OCI-LY3 (cell line): ENCODE data around the gene CD59.

Experiments
- H2AFZ ChIP-seq: fragments of 200-600, 300-600 bp; shearing (Covaris generic); 2 replicates; pipeline ENCODE4 v1.6.0; 2014; ENCODE audit warnings: antibody characterized with exemption, low read depth, low read length
- H3K27ac ChIP-seq: fragments of 200-600, 300-600 bp; sonication (generic); 2 replicates; pipeline ENCODE4 v1.5.1; 2014; ENCODE audit warnings: mild to moderate bottlenecking, low read length, moderate library complexity, mixed read lengths
- H3K27me3 ChIP-seq: fragments of 200-600, 300-600 bp; sonication (generic); 2 replicates; pipeline ENCODE4 v1.6.1; 2014; ENCODE audit warnings: low read depth, low read length, mixed read lengths
- H3K36me3 ChIP-seq: fragments of 200-600, 300-600 bp; sonication (generic); replicated peaks from 2 replicates; pipeline ENCODE3; 2014; ENCODE audit warnings: low read depth, low read length, mixed read lengths
- H3K4me1 ChIP-seq: fragments of 300-600, 200-600 bp; sonication (generic); 2 replicates; pipeline ENCODE4 v1.6.1; 2014; ENCODE audit warnings: low read length, mixed read lengths
- H3K4me2 ChIP-seq: fragments of 200-600, 300-600 bp; sonication (generic); 2 replicates; pipeline ENCODE4 v1.6.1; 2014; ENCODE audit warnings: low read length, mixed read lengths
- H3K4me3 ChIP-seq: fragments of 300-600, 200-600 bp; sonication (generic); 2 replicates; pipeline ENCODE4 v1.5.1; 2014; ENCODE audit warnings: antibody characterized with exemption, mild to moderate bottlenecking, low read length, moderate library complexity
- H3K79me2 ChIP-seq: fragments of 300-600, 200-600 bp; shearing (Covaris generic); 2 replicates; pipeline ENCODE4 v1.6.1; 2014; ENCODE audit warnings: mild to moderate bottlenecking, low read length, mixed read lengths
- H3K9ac ChIP-seq: fragments of 300-600, 200-600 bp; shearing (Covaris generic); 2 replicates; pipeline ENCODE4 v1.6.0; 2014; ENCODE audit warnings: mild to moderate bottlenecking, low read length, moderate library complexity
- H3K9me3 ChIP-seq: fragments of 200-600, 300-600 bp; shearing (Covaris generic); 2 replicates; pipeline ENCODE4 v1.6.1; 2014; ENCODE audit warnings: low read length, mixed read lengths; ENCODE audit not compliant: insufficient read depth
- H4K20me1 ChIP-seq: fragments of 200-600, 300-600 bp; sonication (generic); 2 replicates; pipeline ENCODE4 v1.6.1; 2016; ENCODE audit warnings: low read length, mixed read lengths; ENCODE audit not compliant: insufficient read depth
- CTCF ChIP-seq: fragments of 200-600, 300-600 bp; sonication (generic); IDR thresholded peaks from 2 replicates; pipeline ENCODE4 v1.5.1; 2014; ENCODE audit warnings: antibody characterized with exemption, low read length, low read depth
- EZH2phosphoT487 ChIP-seq: fragments of 200-600 bp; shearing (Covaris generic); IDR thresholded peaks from 2 replicates; pipeline ENCODE4 v1.6.1; 2018; ENCODE audit warnings: antibody characterized with exemption, mixed run types, low read depth

CD59 gene

GRCh38 chr11:33694346-33695050 is 41.7 kb downstream of the CD59 start:
- Histone ChIP-seq H3K4me1 (peaks cover 20% of the 10 kb centered on the region), H4K20me1 (no peaks in the 10 kb centered on the region), H2AFZ (no peak overlapping the region), H3K79me2 (no peaks in the 10 kb centered on the region), H3K9me3 (no peaks in the 10 kb centered on the region), H3K4me2 (no peak overlapping the region), H3K27me3 (peaks cover 19% of the 10 kb centered on the region), H3K36me3 (no peaks in the 10 kb centered on the region), H3K4me3 (no peak overlapping the region), H3K27ac (no peak overlapping the region), H3K9ac (no peak overlapping the region)
- TF ChIP-seq EZH2phosphoT487 (no peak), CTCF (no peak)

- no peak overlapping the region for H3K27ac ChIP-seq
- peaks cover 9% of the 10 kb centered on the region for H3K27me3 ChIP-seq
- H3K4me3 ChIP-seq: no peak overlapping the region
- H3K4me1 ChIP-seq: peaks cover 20% of the 10 kb centered on the region
- no peaks in the 10 kb centered on the region for H4K20me1 ChIP-seq
- no peaks in the 10 kb centered on the region for H3K36me3 ChIP-seq
- no peak overlapping the region for H3K4me2 ChIP-seq
- H3K9me3 ChIP-seq: no peaks in the 10 kb centered on the region
- no peaks in the 10 kb centered on the region for H3K79me2 ChIP-seq
- TF ChIP-seq EZH2phosphoT487: no peak
- no peak for TF ChIP-seq CTCF
- no peak overlapping the region for H3K9ac ChIP-seq
- H2AFZ ChIP-seq: no peak overlapping the region
Measured at GRCh38 chr11:33692541-33692940, 43.7 kb downstream of the CD59 start.

- Histone ChIP-seq H3K27me3 (peaks cover 5% of the 10 kb centered on the region), H3K9me3 (no peaks in the 10 kb centered on the region), H3K36me3 (no peaks in the 10 kb centered on the region), H3K9ac (no peak overlapping the region), H3K4me1 (peaks cover 20% of the 10 kb centered on the region), H3K79me2 (no peaks in the 10 kb centered on the region), H3K4me2 (no peak overlapping the region), H3K27ac (no peak overlapping the region), H3K4me3 (no peak overlapping the region), H2AFZ (no peak overlapping the region), H4K20me1 (no peaks in the 10 kb centered on the region)
- no peak for TF ChIP-seq CTCF
- TF ChIP-seq EZH2phosphoT487: no peak
Measured at GRCh38 chr11:33692013-33692504, 44.2 kb downstream of the CD59 start.

GRCh38 chr11:33691066-33691864 is 45.0 kb downstream of the CD59 start:
- Histone ChIP-seq H3K4me3 (no peak overlapping the region), H3K36me3 (no peaks in the 10 kb centered on the region), H3K79me2 (no peaks in the 10 kb centered on the region), H3K9me3 (no peaks in the 10 kb centered on the region), H4K20me1 (no peaks in the 10 kb centered on the region), H3K9ac (no peak overlapping the region), H3K4me2 (no peak overlapping the region), H3K4me1 (peaks cover 14% of the 10 kb centered on the region), H2AFZ (no peak overlapping the region), H3K27me3 (0 out of 2 replicates have a peak, but pooled peaks cover 3% of the 10 kb centered on the region), H3K27ac (no peak overlapping the region)
- no peak for TF ChIP-seq CTCF
- TF ChIP-seq EZH2phosphoT487: no peak
